A673 (cell line): Measurements from ENCODE around the gene SMYD3.

Experiments used
- CTCF ChIP-seq: fragments of 300-800, 200-600 bp; sonication (generic); conservative IDR thresholded peaks from 2 replicates; pipeline ENCODE4 v1.5.1; 2017; ENCODE audit warnings: low read depth, mild to moderate bottlenecking, antibody characterized with exemption, low read length, moderate library complexity, mixed read lengths
- EZH2 ChIP-seq: fragments of 200-600 bp; sonication (generic); IDR thresholded peaks from 2 replicates; pipeline ENCODE4 v1.6.1; 2017; ENCODE audit warnings: borderline replicate concordance, low read depth, mild to moderate bottlenecking, mixed read lengths, antibody characterized with exemption, low read length; ENCODE audit not compliant: poor library complexity, severe bottlenecking

GRCh38 chr1:245888809-245889208 lies 618.3 kb downstream of the SMYD3 start:
- peak; percentile 69 for TF ChIP-seq CTCF
- no peak for TF ChIP-seq EZH2
